Measurements from ENCODE around the gene CCDC186.

DNA sequence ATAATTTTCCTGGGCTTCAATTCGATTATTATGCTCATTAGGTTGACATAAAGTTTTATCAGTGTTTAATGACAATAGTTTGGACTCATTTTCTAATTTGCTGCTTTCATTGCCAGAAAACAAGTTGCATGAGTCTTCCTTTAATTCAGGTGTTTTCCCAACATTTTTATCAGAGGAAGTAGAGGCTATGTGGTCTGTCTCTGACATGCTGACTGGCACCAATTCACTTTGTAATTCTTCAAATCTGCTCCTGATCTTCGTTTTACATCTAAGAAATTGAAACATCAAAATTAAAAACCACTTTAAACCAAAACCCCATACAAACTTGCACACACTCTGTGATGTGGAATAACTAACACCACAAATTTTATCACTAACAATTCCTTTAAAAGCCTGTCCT is 10.9 kb downstream of the CCDC186 start:
- TF ChIP-seq PKNOX1 (IDR thresholded peaks at IDR 0.05) (no peak), SUZ12 (IDR thresholded peaks at IDR 0.05) (no peak), FOXK2 (IDR thresholded peaks at IDR 0.05) (no peak), HDGF (IDR thresholded peaks at IDR 0.05; ENCODE audit: borderline replicate concordance) (no peak), SP1 (IDR thresholded peaks at IDR 0.05) (no peak), ELF4 (IDR thresholded peaks at IDR 0.05) (no peak), FOXM1 (IDR thresholded peaks at IDR 0.05; ENCODE audit: borderline replicate concordance) (no peak), NFRKB (IDR thresholded peaks at IDR 0.05) (no peak), BHLHE40 (IDR thresholded peaks at IDR 0.05; ENCODE audit: borderline replicate concordance) (no peak), TARDBP (IDR thresholded peaks at IDR 0.05) (no peak), L3MBTL2 (conservative IDR thresholded peaks at IDR 0.05) (no peak), LEF1 (IDR thresholded peaks at IDR 0.05; ENCODE audit: borderline replicate concordance) (no peak), ARNT (IDR thresholded peaks at IDR 0.05) (no peak), FOXA1 (IDR thresholded peaks at IDR 0.05) (no peak)
